K562 (cell line): ENCODE measurements around the gene PRSS22. TPM values are rescaled to one million over a fixed set of nuclear protein-coding genes. Genes with fewer than 3 reads are reported as not detected.

Experiments used
- ATAC-seq: fragments of 200-7000 bp; cut with Tn5 transposase; 3 replicates; pipeline ENCODE4 v1.9.1; 2020; ENCODE audit warnings: moderate library complexity
- BruUV-seq: library from RNA; stranded (reverse); fragments of 400-500 nt; replicated peaks from 2 replicates; lab custom pipeline; 2021; lab: Mats Ljungman, UMichigan
- CTCF ChIA-PET: fragments of 300-600 bp; formaldehyde crosslinking; extraction: SDS; loops from one replicate; lab custom pipeline; 2021; ENCODE audit warnings: low intra/inter-chr PET ratio; lab: Yijun Ruan, JAX
- POLR2A ChIA-PET: fragments of 300-600, 350-650 bp; sonication (Branson Sonifier 250); formaldehyde crosslinking; extraction: SDS; loops from one replicate; lab custom pipeline; 2021; ENCODE audit warnings: antibody characterized with exemption, inconsistent platforms; lab: Yijun Ruan, JAX
- DNase-seq, 4 experiments: peaks; one replicate each; pipeline versions ENCODE4 v3.0.0 to v3.0.0-alpha.2; 2011 to 2018; ENCODE audit warnings: low spot score in 3 of 4, mixed read lengths in 3 of 4; ENCODE audit errors: extremely low read depth in 1 of 4
- FAIRE-seq: peaks from 2 replicates; lab custom pipeline; 2011; peaks lifted over from hg19 to GRCh38; lab: Jason Lieb, UNC
- H2AFZ ChIP-seq: 2 replicates; pipeline ENCODE4 v1.6.0; 2011; ENCODE audit warnings: low read depth, low read length, control low read depth, inconsistent platforms
- H3K27ac ChIP-seq: fragments of 200-600 bp; 3 replicates; pipeline ENCODE4 v1.8.0; 2011; ENCODE audit warnings: low read depth, mild to moderate bottlenecking, control low read depth, inconsistent platforms, low read length, moderate library complexity, mixed read lengths; ENCODE audit errors: extremely low read depth
- H3K27me3 ChIP-seq, 2 experiments: fragments of 300-600 bp in 1 of 2; 2 replicates in 1 of 2; 3 replicates in 1 of 2; pipeline versions ENCODE4 v1.6.0 to v1.8.0; 2011; ENCODE audit warnings: inconsistent platforms in 2 of 2, low read length in 2 of 2, mild to moderate bottlenecking in 1 of 2, mixed read lengths in 1 of 2, moderate library complexity in 1 of 2; ENCODE audit not compliant: control insufficient read depth in 2 of 2, insufficient read depth in 2 of 2
- H3K36me3 ChIP-seq: fragments of 300-600 bp; 3 replicates; pipeline ENCODE4 v1.8.0; 2011; ENCODE audit warnings: mild to moderate bottlenecking, low read length, inconsistent platforms; ENCODE audit not compliant: control insufficient read depth, insufficient read depth
- H3K4me1 ChIP-seq, 2 experiments: fragments of 200-600 bp in 1 of 2; replicated peaks in 1 of 2; 2 replicates in 1 of 2; 3 replicates in 1 of 2; pipeline versions ENCODE4 v1.5.1 to v1.8.0; 2011; ENCODE audit warnings: inconsistent platforms in 2 of 2, low read length in 2 of 2, mild to moderate bottlenecking in 1 of 2, mixed read lengths in 1 of 2, moderate library complexity in 1 of 2; ENCODE audit not compliant: control insufficient read depth in 2 of 2, insufficient read depth in 2 of 2
- H3K4me2 ChIP-seq: 2 replicates; pipeline ENCODE4 v1.6.1; 2011; ENCODE audit warnings: low read length, control low read depth, inconsistent platforms, mixed read lengths; ENCODE audit not compliant: insufficient read depth
- H3K4me3 ChIP-seq: fragments of 200-600 bp; sonication (generic), shearing (Covaris generic); 2 replicates; pipeline ENCODE4 v1.5.1; 2016; ENCODE audit warnings: control low read depth, inconsistent platforms
- H3K79me2 ChIP-seq: fragments of 200-600 bp; 3 replicates; pipeline ENCODE4 v1.8.0; 2011; ENCODE audit warnings: low read length, inconsistent platforms; ENCODE audit not compliant: control insufficient read depth, insufficient read depth
- H3K9ac ChIP-seq, 2 experiments: 2 replicates each; pipeline versions ENCODE4 v1.6.0 to v1.6.1; 2011; ENCODE audit warnings: low read depth in 2 of 2, low read length in 2 of 2, control low read depth in 1 of 2, inconsistent platforms in 1 of 2, mild to moderate bottlenecking in 1 of 2, mixed read lengths in 1 of 2; ENCODE audit not compliant: insufficient read depth in 1 of 2
- H3K9me1 ChIP-seq: one replicate; pipeline ENCODE4 v1.6.0; 2011; ENCODE audit warnings: inconsistent platforms, mild to moderate bottlenecking, low read length, moderate library complexity; ENCODE audit not compliant: control insufficient read depth, insufficient read depth
- H3K9me3 ChIP-seq: replicated peaks from 2 replicates; pipeline ENCODE4 v1.5.1; 2011; ENCODE audit warnings: low read depth, low read length, inconsistent platforms; ENCODE audit not compliant: control insufficient read depth, insufficient read depth
- H4K20me1 ChIP-seq: replicated peaks from 2 replicates; pipeline ENCODE4 v1.6.1; 2011; ENCODE audit warnings: low read length, inconsistent platforms, mixed read lengths; ENCODE audit not compliant: control insufficient read depth, insufficient read depth
- BRD4 ChIP-seq: fragments of 200-600 bp; sonication (generic); IDR thresholded peaks from 2 replicates; pipeline ENCODE4 v1.6.1; 2017; ENCODE audit warnings: inconsistent platforms
- CHD1 ChIP-seq: fragments of 200-600 bp; sonication (generic); IDR thresholded peaks from one replicate; pipeline ENCODE4 v1.6.1; 2012; ENCODE audit warnings: mild to moderate bottlenecking, moderate library complexity, low read length, inconsistent platforms
- FOXK1 ChIP-seq: sonication (generic); formaldehyde crosslinking; IDR thresholded peaks from 2 replicates; pipeline ENCODE4 v1.8.0; 2022; ENCODE audit warnings: missing genetic modification reagents, mild to moderate bottlenecking, borderline replicate concordance
- GABPB2 ChIP-seq: fragments of 250-450 bp; sonication (Bioruptor Pico); conservative IDR thresholded peaks from 2 replicates; pipeline ENCODE4 v1.5.1; 2021; ENCODE audit warnings: mild to moderate bottlenecking
- GTF2E2 ChIP-seq: fragments of 200-800 bp; sonication (Bioruptor generic); IDR thresholded peaks from 2 replicates; pipeline ENCODE4 v1.6.1; 2016; ENCODE audit warnings: missing genetic modification characterization, missing compliant biosample characterization
- MLLT1 ChIP-seq, 2 experiments: fragments of 450-650 bp; IDR thresholded peaks; 2 replicates each; pipeline ENCODE4 v1.6.1; 2016
- MTA3 ChIP-seq: fragments of 450-650 bp; formaldehyde crosslinking; IDR thresholded peaks from 2 replicates; pipeline ENCODE4 v1.6.1; 2017; ENCODE audit warnings: mild to moderate bottlenecking, borderline replicate concordance
- PHB ChIP-seq: fragments of 250-450 bp; sonication (Bioruptor Pico); IDR thresholded peaks from 2 replicates; pipeline ENCODE4 v1.5.0; 2021
- RBM22 ChIP-seq: fragments of 200-400 bp; formaldehyde crosslinking; IDR thresholded peaks from 2 replicates; pipeline ENCODE4 v1.6.1; 2018; ENCODE audit warnings: low read length, low read depth; ENCODE audit not compliant: poor library complexity, severe bottlenecking
- SRSF1 ChIP-seq: fragments of 200-400 bp; formaldehyde crosslinking; IDR thresholded peaks from 2 replicates; pipeline ENCODE4 v1.6.1; 2017; ENCODE audit warnings: mild to moderate bottlenecking, low read depth, low read length, moderate library complexity
- TAF7 ChIP-seq: fragments of 450-650 bp; IDR thresholded peaks from 2 replicates; pipeline ENCODE4 v1.6.1; 2016; ENCODE audit warnings: missing genetic modification characterization, missing compliant biosample characterization
- ZC3H11A ChIP-seq: IDR thresholded peaks from 2 replicates; pipeline ENCODE4 v1.6.1; 2012; ENCODE audit warnings: low read depth, low read length, improper control_type of control experiment
- ZFX ChIP-seq: sonication (generic); formaldehyde crosslinking; IDR thresholded peaks from 2 replicates; pipeline ENCODE4 v1.8.0; 2022; ENCODE audit warnings: mild to moderate bottlenecking, missing genetic modification reagents, moderate library complexity
- ZNF408 ChIP-seq: fragments of 250-450 bp; sonication (Bioruptor Pico); IDR thresholded peaks from 2 replicates; pipeline ENCODE4 v1.4.0; 2020; ENCODE audit warnings: low read depth, mild to moderate bottlenecking, moderate library complexity
- ZNF551 ChIP-seq: fragments of 250-450 bp; sonication (Bioruptor Pico); IDR thresholded peaks from 2 replicates; pipeline ENCODE4 v1.5.0; 2021; ENCODE audit warnings: mild to moderate bottlenecking, moderate library complexity
- ZNF79 ChIP-seq: fragments of 250-450 bp; sonication (Bioruptor Pico); IDR thresholded peaks from 2 replicates; pipeline ENCODE4 v1.4.0; 2020; ENCODE audit warnings: low read depth, mild to moderate bottlenecking, moderate library complexity
- WGBS: fragments of 100-300 bp; shearing (Covaris generic); methylation state at CpG from one replicate; pipeline ENCODE4 v1.1.6; 2016; ENCODE audit warnings: low coverage, mixed read lengths; ENCODE audit not compliant: insufficient coverage; ENCODE audit errors: missing lambda C conversion rate; 5-methylcytosine and 5-hydroxymethylcytosine counted together
- in situ Hi-C: fragments of 300-500 bp; cut with MboI; formaldehyde crosslinking; loops from 4 replicates; pipeline ENCODE4 v1.15.0; 2018; ENCODE audit warnings: inconsistent platforms, mixed read lengths
- intact Hi-C: fragments of 100-400 bp; cut with micrococcal nuclease; formaldehyde crosslinking; loops from 2 replicates; pipeline ENCODE4 v1.14.2; 2022
- polyA plus RNA-seq, 8 experiments: library from polyadenylated mRNA; depleted of rRNA in 4 of 8; stranded (reverse) in 5 of 8; unstranded in 3 of 8; fragments of >200 nt; fragmentation: Nextera tagmentation in 2 of 8; fragmentation: Illumina TruSeq in 1 of 8; extraction: Ambion mirVana in 2 of 8; extraction: Trizol in 1 of 8; gene quantifications; 2 replicates each; pipeline versions ENCODE4 v1.2.1 to v1.2.3, GENCODE V29; 2011 to 2014; ENCODE audit warnings: inconsistent platforms in 1 of 8, missing spikeins in 1 of 8
- total RNA-seq, 7 experiments: library from RNA; depleted of rRNA in 6 of 7; stranded (reverse); fragments of >200 nt in 6 of 7; fragmentation: Illumina TruSeq in 2 of 7; extraction: Trizol in 2 of 7; gene quantifications; 2 replicates each; pipeline versions ENCODE4 v1.2.1 to v1.2.3, GENCODE V29; 2011 to 2021; ENCODE audit warnings: low replicate concordance in 1 of 7
- TF ChIP-seq, protein P1 (sequence below): sonication (generic); formaldehyde crosslinking; IDR thresholded peaks from 2 replicates; pipeline ENCODE4 v1.8.0; 2022; ENCODE audit warnings: mild to moderate bottlenecking, missing genetic modification reagents
- TF ChIP-seq, protein P2 (sequence below): fragments of 450-650 bp; IDR thresholded peaks from 2 replicates; pipeline ENCODE4 v1.6.1; 2014; ENCODE audit warnings: low read depth, mild to moderate bottlenecking, moderate library complexity, borderline replicate concordance

The PRSS22 gene
- total and polyA plus RNA-seq, 9 of the 15 experiments (the other 6 are each of a cell fraction or from before 2014, with no cell fraction given) = 0.13 to 0.42 TPM; not detected in 7

- H3K27me3 ChIP-seq = no peaks in the 10 kb centered on the region
- ChIA-PET CTCF (interaction anchor here (1.1 to 4.7 kb wide), 2 partner anchors 30 to 66 kb away, joined by 3 to 24 read pairs; no protein-coding TSS in a partner anchor), POLR2A (interaction anchor here (1.2 to 1.7 kb wide), 2 partner anchors 15 to 21 kb away, joined by 4 to 10 read pairs; partner anchors contain the start of gene FLYWCH2)
- H4K20me1 ChIP-seq = no peaks in the 10 kb centered on the region
- BruUV-seq = TSS peak; percentile 96
- peak overlapping the region; percentile 99 for H3K4me3 ChIP-seq
- peak overlapping the region; percentile 94 for H3K27ac ChIP-seq
- H3K4me2 ChIP-seq = peak overlapping the region; percentile 99
- DNase-seq = no peak
- peak overlapping the region; percentile 90 to 98 for H3K9ac ChIP-seq
- H3K4me1 ChIP-seq = peaks cover 14 to 30% of the 10 kb centered on the region in 2 experiments; a peak in 4 of 5 replicates
- intact Hi-C loops = loop anchor here (1.0 to 2.0 kb wide), 3 partner anchors 22 to 76 kb away; partner anchors contain the start of genes FLYWCH2 and PKMYT1
- FAIRE-seq = no peak
- peaks cover 6% of the 10 kb centered on the region; the same call in 2 of the 3 replicates for H3K79me2 ChIP-seq
- H2AFZ ChIP-seq = peak overlapping the region; percentile 76
- H3K36me3 ChIP-seq = no peaks in the 10 kb centered on the region
- no peaks in the 10 kb centered on the region for H3K9me1 ChIP-seq
- no peak for ATAC-seq
- no peaks in the 10 kb centered on the region for H3K9me3 ChIP-seq
- 0% methylated on average over 11 of the region's 32 CpGs for WGBS
- in situ Hi-C loops = no loop called here
- TF ChIP-seq PHB (CRISPR knock-in tag) (peak; percentile 22; the same call in 1 of the 2 replicates), FOXK1 (CRISPR knock-in tag) (peak; percentile 89; the same call in 1 of the 2 replicates), MTA3 (no peak), TAF7 (tag) (no peak), SRSF1 (0 out of 2 replicates have a peak, but pooled peaks have one; percentile 57), CHD1 (peak; percentile 96), MLLT1 (IDR thresholded peaks at IDR 0.05) (0 out of 4 replicates have a peak, but pooled peaks of 1 of the 2 experiments have one; percentile 12), ZNF408 (CRISPR knock-in tag) (no peak), GTF2E2 (tag) (peak; percentile 41; the same call in 1 of the 2 replicates), BRD4 (0 out of 2 replicates have a peak, but pooled peaks have one; percentile 50), ZC3H11A (no peak), ZNF79 (CRISPR knock-in tag) (no peak), GABPB2 (CRISPR knock-in tag) (no peak), ZFX (CRISPR knock-in tag) (peak; percentile 63), ZNF551 (CRISPR knock-in tag) (no peak), RBM22 (peak; percentile 96)
- TF ChIP-seq, protein P1, sequence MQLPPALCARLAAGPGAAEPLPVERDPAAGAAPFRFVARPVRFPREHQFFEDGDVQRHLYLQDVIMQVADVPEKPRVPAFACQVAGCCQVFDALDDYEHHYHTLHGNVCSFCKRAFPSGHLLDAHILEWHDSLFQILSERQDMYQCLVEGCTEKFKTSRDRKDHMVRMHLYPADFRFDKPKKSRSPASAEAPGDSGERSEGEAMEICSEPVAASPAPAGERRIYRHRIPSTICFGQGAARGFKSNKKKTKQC (CRISPR knock-in tag) = no peak
- TF ChIP-seq, protein P2, sequence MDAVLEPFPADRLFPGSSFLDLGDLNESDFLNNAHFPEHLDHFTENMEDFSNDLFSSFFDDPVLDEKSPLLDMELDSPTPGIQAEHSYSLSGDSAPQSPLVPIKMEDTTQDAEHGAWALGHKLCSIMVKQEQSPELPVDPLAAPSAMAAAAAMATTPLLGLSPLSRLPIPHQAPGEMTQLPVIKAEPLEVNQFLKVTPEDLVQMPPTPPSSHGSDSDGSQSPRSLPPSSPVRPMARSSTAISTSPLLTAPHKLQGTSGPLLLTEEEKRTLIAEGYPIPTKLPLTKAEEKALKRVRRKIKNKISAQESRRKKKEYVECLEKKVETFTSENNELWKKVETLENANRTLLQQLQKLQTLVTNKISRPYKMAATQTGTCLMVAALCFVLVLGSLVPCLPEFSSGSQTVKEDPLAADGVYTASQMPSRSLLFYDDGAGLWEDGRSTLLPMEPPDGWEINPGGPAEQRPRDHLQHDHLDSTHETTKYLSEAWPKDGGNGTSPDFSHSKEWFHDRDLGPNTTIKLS = no peak
Observed at GRCh38 chr16:2904922-2905240, 46.9 kb upstream of the PRSS22 start.
